ENCODE data around the gene CRIM1. TPM values are rescaled to one million over a fixed set of nuclear protein-coding genes. Genes with fewer than 3 reads are reported as not detected.
A peak's percentile ranks its signal among the peaks of the same experiment; 100 is the strongest.

Gene CRIM1
- total RNA-seq, 1 experiment from 2014 or later: 27.6 TPM

DNA sequence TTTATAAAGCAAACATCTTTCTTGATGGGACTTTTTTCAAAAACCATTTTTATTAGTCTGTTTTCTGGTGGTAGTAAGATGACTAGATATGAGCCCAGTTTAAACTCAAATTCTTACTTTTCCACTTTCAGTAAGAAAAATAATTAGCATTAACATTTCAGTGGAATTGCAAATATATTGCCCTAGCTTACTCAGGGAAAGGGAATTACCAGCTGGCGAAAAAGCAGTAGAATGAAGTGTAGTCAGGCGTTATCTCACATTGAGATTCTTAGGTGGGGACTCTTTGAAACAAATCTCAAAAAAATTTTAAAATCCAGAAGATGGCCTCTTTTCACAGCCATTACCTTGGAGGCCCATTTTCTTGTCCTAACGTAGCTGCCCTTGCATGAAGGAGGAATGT lies 65.8 kb downstream of the CRIM1 start:
- H3K27me3 ChIP-seq (ENCODE audit: insufficient read depth, low read length): no peaks in the 10 kb centered on the region
- no peak overlapping the region for H3K56ac ChIP-seq (ENCODE audit: insufficient read length, low read depth, low read length)
- H3K4me2 ChIP-seq (ENCODE audit: insufficient read depth, insufficient read length, low read length): no peak overlapping the region
- H2BK5ac ChIP-seq (ENCODE audit: insufficient read length, low read length): no peak overlapping the region
- peaks cover 9% of the 10 kb centered on the region; the same call in 1 of the 2 replicates for H3K4me1 ChIP-seq (ENCODE audit: insufficient read depth, low read length)
- no peak overlapping the region for H2BK12ac ChIP-seq (ENCODE audit: insufficient read length, low read depth, low read length)
- no peak overlapping the region for H3K4ac ChIP-seq (ENCODE audit: low read depth, low read length)
- no peaks in the 10 kb centered on the region for H3K23me2 ChIP-seq (ENCODE audit: insufficient read length, low read depth, low read length, poor library complexity, severe bottlenecking)
- H3K9ac ChIP-seq (ENCODE audit: extremely low read depth, insufficient read length, low read length): no peak overlapping the region
- H3K18ac ChIP-seq (ENCODE audit: insufficient read length, low read depth, low read length): no peak overlapping the region
- no peak for DNase-seq
- H4K91ac ChIP-seq (ENCODE audit: insufficient read length, low read depth, low read length): no peak overlapping the region
- H3K27me3 Mint-ChIP-seq (ENCODE audit: low read depth): no peaks in the 10 kb centered on the region
- H3K9me3 ChIP-seq (ENCODE audit: control insufficient read depth, low read depth, low read length): no peaks in the 10 kb centered on the region
- no peak overlapping the region for H3T11ph ChIP-seq (ENCODE audit: low read length)
- peaks cover 7% of the 10 kb centered on the region; the same call in 1 of the 2 replicates for H3K79me2 ChIP-seq (ENCODE audit: insufficient read depth, low read length)
- no peak overlapping the region for H2AK5ac ChIP-seq (ENCODE audit: insufficient read length, low read length)
- H3K27ac ChIP-seq (ENCODE audit: insufficient read length, low read depth, low read length): no peak overlapping the region
- no peak overlapping the region for H3K4me3 Mint-ChIP-seq
- H4K8ac ChIP-seq (replicated peaks; ENCODE audit: insufficient read length, low read depth, low read length): no peak overlapping the region
- H3K9me3 Mint-ChIP-seq: no peaks in the 10 kb centered on the region
- WGBS (ENCODE audit: extremely low coverage, insufficient read length, low lambda C conversion rate): no CpG with 5 or more reads among the region's 3 CpGs
- no peaks in the 10 kb centered on the region for H4K20me1 ChIP-seq (ENCODE audit: control insufficient read depth, insufficient read depth, insufficient read length)
- H2BK15ac ChIP-seq (ENCODE audit: low read depth, low read length): no peak overlapping the region
- no peak overlapping the region; the same call in 1 of the 2 replicates for H3K14ac ChIP-seq (ENCODE audit: insufficient read depth, low read length)
- H2BK120ac ChIP-seq (ENCODE audit: low read depth, low read length, poor library complexity, severe bottlenecking): no peak overlapping the region
- H3K27ac Mint-ChIP-seq: peak overlapping the region; percentile 15 to 90 (median 82); a peak in 5 of 7 replicates
- no peak overlapping the region for H2AFZ ChIP-seq (ENCODE audit: low read length)
- TF ChIP-seq, protein P1, sequence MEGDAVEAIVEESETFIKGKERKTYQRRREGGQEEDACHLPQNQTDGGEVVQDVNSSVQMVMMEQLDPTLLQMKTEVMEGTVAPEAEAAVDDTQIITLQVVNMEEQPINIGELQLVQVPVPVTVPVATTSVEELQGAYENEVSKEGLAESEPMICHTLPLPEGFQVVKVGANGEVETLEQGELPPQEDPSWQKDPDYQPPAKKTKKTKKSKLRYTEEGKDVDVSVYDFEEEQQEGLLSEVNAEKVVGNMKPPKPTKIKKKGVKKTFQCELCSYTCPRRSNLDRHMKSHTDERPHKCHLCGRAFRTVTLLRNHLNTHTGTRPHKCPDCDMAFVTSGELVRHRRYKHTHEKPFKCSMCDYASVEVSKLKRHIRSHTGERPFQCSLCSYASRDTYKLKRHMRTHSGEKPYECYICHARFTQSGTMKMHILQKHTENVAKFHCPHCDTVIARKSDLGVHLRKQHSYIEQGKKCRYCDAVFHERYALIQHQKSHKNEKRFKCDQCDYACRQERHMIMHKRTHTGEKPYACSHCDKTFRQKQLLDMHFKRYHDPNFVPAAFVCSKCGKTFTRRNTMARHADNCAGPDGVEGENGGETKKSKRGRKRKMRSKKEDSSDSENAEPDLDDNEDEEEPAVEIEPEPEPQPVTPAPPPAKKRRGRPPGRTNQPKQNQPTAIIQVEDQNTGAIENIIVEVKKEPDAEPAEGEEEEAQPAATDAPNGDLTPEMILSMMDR (conservative IDR thresholded peaks at IDR 0.05): no peak
- H3K23ac ChIP-seq (ENCODE audit: insufficient read length, low read depth, low read length): no peak overlapping the region
- H2BK20ac ChIP-seq (ENCODE audit: low read depth, low read length, poor library complexity, severe bottlenecking): no peak overlapping the region
- H3K79me1 ChIP-seq (ENCODE audit: insufficient read depth, low read depth, low read length, poor library complexity, severe bottlenecking): no peaks in the 10 kb centered on the region
- H3K4me1 Mint-ChIP-seq: peaks cover 42 to 52% of the 10 kb centered on the region in 2 experiments
- no peak overlapping the region for H4K5ac ChIP-seq (ENCODE audit: insufficient read length, low read depth, low read length)
- H3K36me3 Mint-ChIP-seq (ENCODE audit: insufficient read depth in 1 of 3, low read depth in 3 of 3): peaks cover 0 to 8% (median 4%) of the 10 kb centered on the region in 3 experiments; a peak in 2 of 7 replicates
